Psoas muscle (tissue), 8 donors: ENCODE results near the gene PLK5. TPM values are rescaled to one million over a fixed set of nuclear protein-coding genes. Genes with fewer than 3 reads are reported as not detected.
A peak's percentile ranks its signal among the peaks of the same experiment; 100 is the strongest.

Experiments used
- ATAC-seq, 4 donors: fragments of 200-7000 bp; cut with Tn5 transposase; one replicate each; pipeline ENCODE4 v1.9.1; 2020; ENCODE audit warnings: moderate library complexity in 3 of 4, mild to moderate bottlenecking in 2 of 4
- DNase-seq, 2 donors: peaks; one replicate each; pipeline ENCODE4 v3.0.0-alpha.2; 2020
- H3K27ac ChIP-seq: fragments of 200-600 bp; one replicate; pipeline ENCODE4 v1.8.0; 2022
- H3K27me3 ChIP-seq, 3 donors: fragments of 200-600 bp in 1 of 3; one replicate each; pipeline versions ENCODE4 v1.6.1 to v1.8.0; 2013 to 2022; ENCODE audit warnings: low read length in 2 of 3, mild to moderate bottlenecking in 2 of 3, moderate library complexity in 1 of 3; ENCODE audit not compliant: insufficient read depth in 3 of 3
- H3K36me3 ChIP-seq, 2 donors: fragments of 200-600 bp in 1 of 2; one replicate each; pipeline versions ENCODE4 v1.6.1 to v1.8.0; 2013 to 2022; ENCODE audit warnings: low read depth in 1 of 2, mild to moderate bottlenecking in 1 of 2, moderate library complexity in 1 of 2; ENCODE audit not compliant: insufficient read depth in 1 of 2
- H3K4me1 ChIP-seq: fragments of 200-600 bp; one replicate; pipeline ENCODE4 v1.8.0; 2022
- H3K4me3 ChIP-seq: fragments of 200-600 bp; one replicate; pipeline ENCODE4 v1.8.0; 2022; ENCODE audit warnings: mild to moderate bottlenecking
- H3K9me3 ChIP-seq: fragments of 200-600 bp; one replicate; pipeline ENCODE4 v1.8.0; 2022
- WGBS, 3 donors: extraction: QIAGEN DNeasy Blood & Tissue Kit; methylation state at CpG; one replicate each; pipeline versions ENCODE4 v1.1.6 to v1.1.7; 2013; 5-methylcytosine and 5-hydroxymethylcytosine counted together
- intact Hi-C, 2 donors: fragments of 100-400 bp; cut with DNase I; formaldehyde crosslinking; loops; one replicate each; pipeline versions ENCODE4 v1.11.0 to v1.14.2; 2022
- polyA plus RNA-seq, 3 donors: library from polyadenylated mRNA; stranded (reverse); fragments of 200-250 nt; gene quantifications; one replicate each; pipeline ENCODE4 v1.2.3, GENCODE V29; 2013
- total RNA-seq, 4 donors: library from RNA; stranded (reverse); fragmentation: NEBNext Ultra II Directional in 2 of 4; extraction: Animal tissue kit (Norgen Biotek cat#: 25700) in 2 of 4; gene quantifications; one replicate each; pipeline versions ENCODE4 v1.2.1 to v1.2.4, GENCODE V29; 2021 to 2023
- TF ChIP-seq, protein P1 (sequence below): fragments of 200-600 bp; IDR thresholded peaks from one replicate; pipeline ENCODE4 v1.8.0; 2022; ENCODE audit warnings: antibody characterized with exemption
- donor health status: healthy with polysubstance abuse.
- donor health status: DM: no; HTN: no; CAD: no; lungs with moderate emphysema.
- donor health status: Bipolar disorder and iron deficiency.
- donor health status: healthy.
- donor health status: DM: yes; HTN: yes; CAD: no.
- donor health status: DM: no; HTN: no; CAD: no.
- donor health status: DM: no; HTN: no; CAD: no.
- donor health status: DM: yes; HTN: yes; CAD: no.

The PLK5 gene
- total and polyA plus RNA-seq, 7 donors, result 0.03 to 0.35 TPM; not detected in 5

GRCh38 chr19:1478934-1479707 lies 44.8 kb upstream of the PLK5 start, which contains the start of gene C19orf25:
TSS of gene C19orf25 (minus strand) at chr19:1479215. CDS start at chr19:1478903, 312 bp downstream.
- H3K27ac ChIP-seq, result peak within 1 kb of the TSS; percentile 75
- 0 to 2% (median 1%) methylated on average over 61 to 71 of the region's 71 CpGs for WGBS, 3 donors
- intact Hi-C loops, result no loop called here
- H3K9me3 ChIP-seq, result no peaks in the 10 kb centered on the region
- H3K27me3 ChIP-seq, result no peaks in the 10 kb centered on the region
- H3K36me3 ChIP-seq, result peaks cover 0 to 18% of the 10 kb centered on the region in 2 donors
- DNase-seq (peak; percentile 93 to 97), ATAC-seq (peak; percentile 94 to 98 (median 97))
- TF ChIP-seq, protein P1, sequence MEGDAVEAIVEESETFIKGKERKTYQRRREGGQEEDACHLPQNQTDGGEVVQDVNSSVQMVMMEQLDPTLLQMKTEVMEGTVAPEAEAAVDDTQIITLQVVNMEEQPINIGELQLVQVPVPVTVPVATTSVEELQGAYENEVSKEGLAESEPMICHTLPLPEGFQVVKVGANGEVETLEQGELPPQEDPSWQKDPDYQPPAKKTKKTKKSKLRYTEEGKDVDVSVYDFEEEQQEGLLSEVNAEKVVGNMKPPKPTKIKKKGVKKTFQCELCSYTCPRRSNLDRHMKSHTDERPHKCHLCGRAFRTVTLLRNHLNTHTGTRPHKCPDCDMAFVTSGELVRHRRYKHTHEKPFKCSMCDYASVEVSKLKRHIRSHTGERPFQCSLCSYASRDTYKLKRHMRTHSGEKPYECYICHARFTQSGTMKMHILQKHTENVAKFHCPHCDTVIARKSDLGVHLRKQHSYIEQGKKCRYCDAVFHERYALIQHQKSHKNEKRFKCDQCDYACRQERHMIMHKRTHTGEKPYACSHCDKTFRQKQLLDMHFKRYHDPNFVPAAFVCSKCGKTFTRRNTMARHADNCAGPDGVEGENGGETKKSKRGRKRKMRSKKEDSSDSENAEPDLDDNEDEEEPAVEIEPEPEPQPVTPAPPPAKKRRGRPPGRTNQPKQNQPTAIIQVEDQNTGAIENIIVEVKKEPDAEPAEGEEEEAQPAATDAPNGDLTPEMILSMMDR, result no peak
- peak within 1 kb of the TSS; percentile 96 for H3K4me3 ChIP-seq
- peaks cover 15% of the 10 kb centered on the region for H3K4me1 ChIP-seq

DNA sequence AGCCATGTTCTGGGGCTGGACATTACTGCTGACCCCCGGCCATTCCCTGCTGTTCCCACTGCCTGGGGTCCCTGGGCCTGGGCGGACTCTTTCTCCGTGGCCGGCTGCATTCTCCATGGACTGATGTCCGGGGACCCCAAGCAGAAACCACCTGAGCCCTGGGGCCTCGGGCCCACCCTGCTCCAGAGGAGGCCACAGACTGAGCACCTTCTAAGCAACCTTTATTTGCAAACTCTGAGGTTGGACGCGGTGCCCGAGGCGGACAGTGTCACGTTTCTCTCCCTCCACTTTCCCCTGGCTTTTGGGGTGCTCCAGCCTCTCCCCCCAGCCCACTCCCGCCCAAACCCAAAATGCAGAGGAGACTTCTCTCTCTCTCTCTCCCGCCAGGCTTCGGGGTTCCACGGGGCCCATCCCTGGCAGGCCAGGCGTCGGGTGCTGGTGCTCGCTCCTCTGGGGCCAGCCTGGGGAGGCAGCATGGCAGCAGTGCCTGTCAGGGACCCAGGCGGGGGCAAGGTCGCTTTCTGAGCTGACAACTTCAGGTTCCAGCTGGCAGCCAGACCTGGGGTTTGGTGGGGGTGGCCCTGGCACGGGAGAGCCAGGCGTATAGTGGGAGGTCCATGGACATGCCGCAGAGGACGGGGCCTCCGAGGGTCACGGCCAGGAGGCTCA lies 42.5 kb upstream of the PLK5 start:
- DNase-seq (peak; percentile 13 to 54), ATAC-seq (no peak)
- H3K27me3 ChIP-seq, result no peaks in the 10 kb centered on the region
- peaks cover 9% of the 10 kb centered on the region for H3K4me1 ChIP-seq
- intact Hi-C loops, result no loop called here
- peaks cover 0 to under 1% of the 10 kb centered on the region in 2 donors for H3K36me3 ChIP-seq
- no peak overlapping the region for H3K4me3 ChIP-seq
- no peak overlapping the region for H3K27ac ChIP-seq
- 83 to 84% (median 84%) methylated on average over 25 to 26 of the region's 26 CpGs for WGBS, 3 donors
- H3K9me3 ChIP-seq, result no peaks in the 10 kb centered on the region
- TF ChIP-seq, protein P1, result no peak

- DNase-seq (no peak), ATAC-seq (no peak)
- Histone ChIP-seq H3K27ac (no peak overlapping the region), H3K4me1 (peaks cover 9% of the 10 kb centered on the region), H3K27me3 (no peaks in the 10 kb centered on the region), H3K36me3 (no peaks in the 10 kb centered on the region), H3K4me3 (no peak overlapping the region), H3K9me3 (no peaks in the 10 kb centered on the region)
- TF ChIP-seq, protein P1, result no peak
- intact Hi-C loops, result no loop called here
- WGBS, 3 donors, result 84 to 89% (median 87%) methylated on average over 21 to 36 of the region's 36 CpGs
Observed at GRCh38 chr19:1481893-1482360, 42.0 kb upstream of the PLK5 start.

GRCh38 chr19:1482361-1483130 lies 41.3 kb upstream of the PLK5 start:
- no peaks in the 10 kb centered on the region for H3K36me3 ChIP-seq
- TF ChIP-seq, protein P1, result no peak
- no peaks in the 10 kb centered on the region for H3K9me3 ChIP-seq
- H3K4me1 ChIP-seq, result peaks cover 8% of the 10 kb centered on the region
- no peak for ATAC-seq
- no peak overlapping the region for H3K4me3 ChIP-seq
- no peaks in the 10 kb centered on the region for H3K27me3 ChIP-seq
- intact Hi-C loops, result no loop called here
- H3K27ac ChIP-seq, result no peak overlapping the region
- 79 to 83% (median 79%) methylated on average over 37 of the region's 37 CpGs for WGBS, 3 donors
- DNase-seq, result peak in 1 of 2 donors; percentile 44
